Left lung (tissue), 10 donors: Measurements from ENCODE around the gene PSMB9. TPM values are rescaled to one million over a fixed set of nuclear protein-coding genes. Genes with fewer than 3 reads are reported as not detected.

Experiments used
- ATAC-seq: fragments of 200-7000 bp; cut with Tn5 transposase; one replicate; pipeline ENCODE4 v1.9.1; 2020; ENCODE audit warnings: moderate library complexity
- DNase-seq, 4 donors: peaks; one replicate each; pipeline ENCODE4 v3.0.0-alpha.2; 2013 to 2020
- H3K27ac ChIP-seq, 2 donors: fragments of 200-600 bp; sonication (generic) in 1 of 2; one replicate each; pipeline versions ENCODE4 v1.5.0 to v1.8.0; 2020 to 2021
- H3K27me3 ChIP-seq, 2 donors: fragments of 200-600 bp; sonication (generic) in 1 of 2; one replicate each; pipeline versions ENCODE4 v1.5.0 to v1.8.0; 2020 to 2021
- H3K36me3 ChIP-seq, 2 donors: fragments of 200-600 bp; sonication (generic) in 1 of 2; one replicate each; pipeline versions ENCODE4 v1.5.0 to v1.8.0; 2020 to 2021
- H3K4me1 ChIP-seq, 2 donors: fragments of 200-600 bp; one replicate each; pipeline ENCODE4 v1.8.0; 2021
- H3K4me3 ChIP-seq, 2 donors: fragments of 200-600 bp; sonication (generic) in 1 of 2; one replicate each; pipeline versions ENCODE4 v1.5.0 to v1.8.0; 2020 to 2021; ENCODE audit warnings: mild to moderate bottlenecking in 1 of 2
- H3K9me3 ChIP-seq, 2 donors: fragments of 200-600 bp; sonication (generic) in 1 of 2; one replicate each; pipeline versions ENCODE4 v1.5.0 to v1.8.0; 2020 to 2021
- intact Hi-C, 2 donors: fragments of 100-400 bp; cut with DNase I; formaldehyde crosslinking; loops; one replicate each; pipeline versions ENCODE4 v1.11.2 to v1.14.2; 2022
- polyA plus RNA-seq, 6 donors: library from polyadenylated mRNA; unstranded; fragments of 120-200 nt; gene quantifications; one replicate each; pipeline ENCODE4 v1.2.1, GENCODE V29; 2013; ENCODE audit not compliant: insufficient read length in 6 of 6
- total RNA-seq, 2 donors: library from RNA; stranded (reverse); fragmentation: NEBNext Ultra II Directional; extraction: Animal tissue kit (Norgen Biotek cat#: 25700); gene quantifications; one replicate each; pipeline ENCODE4 v1.2.1, GENCODE V29; 2021
- TF ChIP-seq, protein P1 (sequence below), 2 donors: fragments of 200-600 bp; sonication (generic) in 1 of 2; IDR thresholded peaks; one replicate each; pipeline versions ENCODE4 v1.5.0 to v1.8.0; 2021; ENCODE audit warnings: antibody characterized with exemption in 2 of 2
- donor health status: DM: no; HTN: yes; CAD: no.
- donor health status: DM: no; HTN: no; CAD: no.

Gene PSMB9
- total and polyA plus RNA-seq, 8 donors, result 12.9 to 67.9 (median 15.9) TPM

DNA sequence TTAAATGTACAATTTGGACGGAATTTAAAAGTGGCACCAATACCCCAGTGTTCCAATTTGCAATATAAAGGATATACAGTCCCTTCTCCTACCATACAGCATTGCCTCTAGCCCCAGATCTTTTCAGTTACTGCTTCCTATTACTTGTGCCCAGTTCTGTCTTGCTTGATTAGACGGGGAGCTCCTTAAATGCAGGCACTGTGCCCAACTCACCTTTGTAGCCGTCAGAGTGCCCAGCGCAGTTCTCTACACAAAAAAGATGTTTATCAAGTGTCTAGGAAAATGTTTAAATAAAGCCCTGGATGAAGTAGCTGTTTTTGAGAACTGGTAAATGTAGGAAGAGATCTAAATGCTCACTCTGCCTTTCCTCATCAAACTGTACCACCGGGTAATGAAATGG, 23.1 kb upstream of the PSMB9 start:
- no peaks in the 10 kb centered on the region for H3K9me3 ChIP-seq
- DNase-seq (no peak), ATAC-seq (no peak)
- H3K36me3 ChIP-seq, result peaks cover 0 to 85% of the 10 kb centered on the region in 2 donors
- no peaks in the 10 kb centered on the region for H3K27me3 ChIP-seq
- H3K4me3 ChIP-seq, result no peak overlapping the region
- peaks cover 0 to 11% of the 10 kb centered on the region in 2 donors for H3K4me1 ChIP-seq
- no peak overlapping the region for H3K27ac ChIP-seq
- TF ChIP-seq, protein P1, sequence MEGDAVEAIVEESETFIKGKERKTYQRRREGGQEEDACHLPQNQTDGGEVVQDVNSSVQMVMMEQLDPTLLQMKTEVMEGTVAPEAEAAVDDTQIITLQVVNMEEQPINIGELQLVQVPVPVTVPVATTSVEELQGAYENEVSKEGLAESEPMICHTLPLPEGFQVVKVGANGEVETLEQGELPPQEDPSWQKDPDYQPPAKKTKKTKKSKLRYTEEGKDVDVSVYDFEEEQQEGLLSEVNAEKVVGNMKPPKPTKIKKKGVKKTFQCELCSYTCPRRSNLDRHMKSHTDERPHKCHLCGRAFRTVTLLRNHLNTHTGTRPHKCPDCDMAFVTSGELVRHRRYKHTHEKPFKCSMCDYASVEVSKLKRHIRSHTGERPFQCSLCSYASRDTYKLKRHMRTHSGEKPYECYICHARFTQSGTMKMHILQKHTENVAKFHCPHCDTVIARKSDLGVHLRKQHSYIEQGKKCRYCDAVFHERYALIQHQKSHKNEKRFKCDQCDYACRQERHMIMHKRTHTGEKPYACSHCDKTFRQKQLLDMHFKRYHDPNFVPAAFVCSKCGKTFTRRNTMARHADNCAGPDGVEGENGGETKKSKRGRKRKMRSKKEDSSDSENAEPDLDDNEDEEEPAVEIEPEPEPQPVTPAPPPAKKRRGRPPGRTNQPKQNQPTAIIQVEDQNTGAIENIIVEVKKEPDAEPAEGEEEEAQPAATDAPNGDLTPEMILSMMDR (IDR thresholded peaks at IDR 0.05), result no peak
- intact Hi-C loops, result no loop called here

DNA sequence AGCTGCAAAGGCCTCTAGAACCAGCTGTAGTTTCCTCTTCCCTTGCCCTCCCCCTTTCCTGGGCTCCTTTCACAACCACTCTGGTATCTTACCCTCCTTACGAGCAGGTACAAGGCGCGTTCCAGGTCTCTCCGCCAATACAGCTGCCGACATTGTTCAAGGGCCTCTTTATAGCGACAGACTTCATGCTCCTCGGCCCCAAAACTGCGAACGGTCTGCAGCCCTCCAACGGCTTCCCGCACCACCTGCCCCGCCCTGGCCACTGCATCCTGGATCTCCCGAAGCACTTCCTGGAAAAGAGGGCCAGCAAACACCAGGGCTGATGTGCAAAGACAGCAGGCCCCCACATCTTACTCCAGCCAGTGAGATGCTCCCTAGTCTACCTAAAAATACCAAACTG, 21.5 kb upstream of the PSMB9 start:
- peaks cover 0 to 83% of the 10 kb centered on the region in 2 donors for H3K36me3 ChIP-seq
- H3K4me3 ChIP-seq, result no peak overlapping the region
- intact Hi-C loops, result no loop called here
- ATAC-seq (no peak), DNase-seq (no peak)
- TF ChIP-seq, protein P1 (IDR thresholded peaks at IDR 0.05), result no peak
- no peak overlapping the region for H3K27ac ChIP-seq
- H3K4me1 ChIP-seq, result peaks cover 5 to 23% of the 10 kb centered on the region in 2 donors
- no peaks in the 10 kb centered on the region for H3K9me3 ChIP-seq
- no peaks in the 10 kb centered on the region for H3K27me3 ChIP-seq

- Histone ChIP-seq H3K4me3 (no peak overlapping the region), H3K36me3 (peaks cover 0 to 72% of the 10 kb centered on the region in 2 donors), H3K27ac (no peak overlapping the region), H3K4me1 (peaks cover 9 to 29% of the 10 kb centered on the region in 2 donors), H3K9me3 (no peaks in the 10 kb centered on the region), H3K27me3 (no peaks in the 10 kb centered on the region)
- ATAC-seq (no peak), DNase-seq (no peak)
- TF ChIP-seq, protein P1 (IDR thresholded peaks at IDR 0.05), result no peak
- intact Hi-C loops, result no loop called here
These were observed 20.3 kb upstream of the PSMB9 start for GRCh38 chr6:32833664-32834063.

DNA sequence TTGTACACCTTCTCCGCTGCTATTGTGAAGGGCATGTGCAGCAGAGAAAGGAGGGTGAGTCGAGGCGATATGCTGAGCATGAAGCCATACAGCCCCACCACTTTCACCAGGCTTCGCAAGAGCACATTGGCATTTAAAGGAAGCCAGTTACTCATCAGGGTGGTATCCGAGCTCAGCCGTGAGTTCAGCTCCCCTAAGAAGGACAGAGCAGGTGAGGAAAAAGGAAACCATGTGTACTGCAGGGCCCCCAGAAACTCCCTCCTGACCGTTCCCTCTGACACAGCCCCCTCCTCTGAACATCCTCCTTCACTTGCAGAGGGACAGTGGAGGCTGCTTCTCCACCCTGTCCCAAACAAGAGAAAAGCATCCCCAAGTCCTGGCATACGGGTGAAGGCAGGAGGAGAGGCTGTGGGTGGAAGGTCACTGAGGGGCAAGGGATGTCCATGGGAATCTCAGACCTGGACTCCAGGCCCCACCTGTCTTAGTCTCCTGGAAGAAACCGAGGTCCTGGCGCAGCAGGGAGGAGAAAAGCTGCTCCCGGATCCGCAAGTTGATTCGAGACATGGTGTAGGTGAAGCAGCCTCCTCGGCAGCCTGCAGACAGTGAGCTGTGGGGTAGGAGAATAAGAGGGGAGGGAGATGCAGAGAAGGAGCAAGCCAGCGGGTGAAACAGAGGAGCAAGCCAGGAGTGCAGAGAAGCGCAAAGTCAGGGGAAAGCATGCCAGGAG, 18.7 kb upstream of the PSMB9 start:
- Histone ChIP-seq H3K36me3 (peaks cover 0 to 59% of the 10 kb centered on the region in 2 donors), H3K9me3 (no peaks in the 10 kb centered on the region), H3K27me3 (no peaks in the 10 kb centered on the region), H3K27ac (no peak overlapping the region), H3K4me1 (peaks cover 13 to 45% of the 10 kb centered on the region in 2 donors), H3K4me3 (no peak overlapping the region)
- intact Hi-C loops, result no loop called here
- TF ChIP-seq, protein P1 (IDR thresholded peaks at IDR 0.05), result no peak
- DNase-seq (no peak), ATAC-seq (no peak)

DNA sequence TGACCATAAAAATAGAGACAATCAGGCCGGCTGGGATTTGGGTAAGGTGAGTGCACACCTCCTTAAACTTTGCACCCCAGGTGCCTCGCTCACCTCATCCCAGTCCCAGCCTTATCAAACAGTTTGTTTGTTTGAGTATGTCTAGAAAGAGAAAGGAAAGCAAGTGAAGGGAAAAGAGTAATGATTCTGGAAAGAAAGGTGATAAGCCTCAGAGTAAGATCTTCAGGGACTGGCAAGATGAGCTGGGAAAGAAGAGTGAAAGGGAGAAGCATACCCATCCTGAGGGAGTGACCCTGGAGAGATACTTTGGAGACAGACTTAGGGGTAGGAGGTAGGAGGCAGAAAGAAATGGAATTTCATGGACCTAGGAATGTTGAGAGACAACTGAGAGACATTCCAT, 17.1 kb upstream of the PSMB9 start:
- H3K27me3 ChIP-seq, result no peaks in the 10 kb centered on the region
- H3K4me1 ChIP-seq, result peaks cover 13 to 61% of the 10 kb centered on the region in 2 donors
- no peaks in the 10 kb centered on the region for H3K9me3 ChIP-seq
- no peak overlapping the region for H3K4me3 ChIP-seq
- H3K27ac ChIP-seq, result no peak overlapping the region
- H3K36me3 ChIP-seq, result peaks cover 4 to 59% of the 10 kb centered on the region in 2 donors
- DNase-seq (no peak), ATAC-seq (no peak)
- TF ChIP-seq, protein P1 (IDR thresholded peaks at IDR 0.05), result no peak
- intact Hi-C loops, result no loop called here
